ENCODE data around the gene NLRP14. TPM values are rescaled to one million over a fixed set of nuclear protein-coding genes. Genes with fewer than 3 reads are reported as not detected.

NLRP14 gene
- total RNA-seq, 4 donors from 2014 or later, result 0.24 to 0.35 TPM; not detected in 2

DNA sequence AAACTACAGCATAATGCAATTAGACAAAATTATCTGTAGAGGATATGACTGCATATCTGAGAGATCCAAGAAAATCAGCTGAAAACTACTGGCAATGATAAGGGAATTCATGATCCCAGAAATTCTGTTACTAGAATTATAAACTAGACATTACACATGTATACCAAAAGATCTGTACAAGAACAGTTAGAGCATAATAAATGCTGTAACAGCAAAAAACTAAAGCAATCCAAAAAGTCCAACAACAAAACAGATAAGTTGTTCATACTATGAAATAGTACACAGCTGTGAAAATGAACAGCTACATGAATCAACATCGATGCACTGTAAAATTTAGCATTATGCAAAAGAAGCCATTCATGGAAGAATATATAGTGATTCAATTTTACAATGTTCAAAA lies 6.2 kb upstream of the NLRP14 start:
- TF ChIP-seq POLR2A (IDR thresholded peaks at IDR 0.05), result no peak
- TF ChIP-seq, protein P1, sequence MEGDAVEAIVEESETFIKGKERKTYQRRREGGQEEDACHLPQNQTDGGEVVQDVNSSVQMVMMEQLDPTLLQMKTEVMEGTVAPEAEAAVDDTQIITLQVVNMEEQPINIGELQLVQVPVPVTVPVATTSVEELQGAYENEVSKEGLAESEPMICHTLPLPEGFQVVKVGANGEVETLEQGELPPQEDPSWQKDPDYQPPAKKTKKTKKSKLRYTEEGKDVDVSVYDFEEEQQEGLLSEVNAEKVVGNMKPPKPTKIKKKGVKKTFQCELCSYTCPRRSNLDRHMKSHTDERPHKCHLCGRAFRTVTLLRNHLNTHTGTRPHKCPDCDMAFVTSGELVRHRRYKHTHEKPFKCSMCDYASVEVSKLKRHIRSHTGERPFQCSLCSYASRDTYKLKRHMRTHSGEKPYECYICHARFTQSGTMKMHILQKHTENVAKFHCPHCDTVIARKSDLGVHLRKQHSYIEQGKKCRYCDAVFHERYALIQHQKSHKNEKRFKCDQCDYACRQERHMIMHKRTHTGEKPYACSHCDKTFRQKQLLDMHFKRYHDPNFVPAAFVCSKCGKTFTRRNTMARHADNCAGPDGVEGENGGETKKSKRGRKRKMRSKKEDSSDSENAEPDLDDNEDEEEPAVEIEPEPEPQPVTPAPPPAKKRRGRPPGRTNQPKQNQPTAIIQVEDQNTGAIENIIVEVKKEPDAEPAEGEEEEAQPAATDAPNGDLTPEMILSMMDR (IDR thresholded peaks at IDR 0.05), result no peak
- no peak for DNase-seq
- H3K27ac ChIP-seq, result no peak overlapping the region
- no peaks in the 10 kb centered on the region for H3K9me3 ChIP-seq
- H3K36me3 ChIP-seq, result no peaks in the 10 kb centered on the region
- H3K27me3 ChIP-seq, result no peaks in the 10 kb centered on the region
- H3K4me1 ChIP-seq, result no peaks in the 10 kb centered on the region
- intact Hi-C loops (cut with DNase I; ENCODE audit: low total_unique reads), result no loop called here
- H3K4me3 ChIP-seq, result no peak overlapping the region

DNA sequence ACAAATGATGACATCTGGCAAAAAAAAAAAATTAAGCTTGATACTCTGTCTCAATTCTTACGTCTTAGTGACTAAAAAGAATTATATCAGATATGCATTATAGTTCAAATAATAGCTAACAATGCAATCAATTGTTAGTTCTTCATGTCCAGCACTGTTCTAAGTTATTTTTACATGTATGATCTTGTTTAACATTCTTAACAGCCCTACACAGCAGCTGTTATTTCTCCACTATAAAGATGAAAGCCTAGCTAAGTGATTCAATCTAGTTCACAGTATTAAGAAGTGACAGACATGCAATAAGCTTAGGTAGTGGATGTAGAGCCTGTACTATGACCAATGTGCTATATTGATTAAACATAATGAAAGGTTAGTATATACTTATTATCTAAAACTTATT lies 4.3 kb upstream of the NLRP14 start:
- intact Hi-C loops (cut with DNase I; ENCODE audit: low total_unique reads), result no loop called here
- no peak for TF ChIP-seq POLR2A (IDR thresholded peaks at IDR 0.05)
- TF ChIP-seq, protein P1 (IDR thresholded peaks at IDR 0.05), result no peak

DNA sequence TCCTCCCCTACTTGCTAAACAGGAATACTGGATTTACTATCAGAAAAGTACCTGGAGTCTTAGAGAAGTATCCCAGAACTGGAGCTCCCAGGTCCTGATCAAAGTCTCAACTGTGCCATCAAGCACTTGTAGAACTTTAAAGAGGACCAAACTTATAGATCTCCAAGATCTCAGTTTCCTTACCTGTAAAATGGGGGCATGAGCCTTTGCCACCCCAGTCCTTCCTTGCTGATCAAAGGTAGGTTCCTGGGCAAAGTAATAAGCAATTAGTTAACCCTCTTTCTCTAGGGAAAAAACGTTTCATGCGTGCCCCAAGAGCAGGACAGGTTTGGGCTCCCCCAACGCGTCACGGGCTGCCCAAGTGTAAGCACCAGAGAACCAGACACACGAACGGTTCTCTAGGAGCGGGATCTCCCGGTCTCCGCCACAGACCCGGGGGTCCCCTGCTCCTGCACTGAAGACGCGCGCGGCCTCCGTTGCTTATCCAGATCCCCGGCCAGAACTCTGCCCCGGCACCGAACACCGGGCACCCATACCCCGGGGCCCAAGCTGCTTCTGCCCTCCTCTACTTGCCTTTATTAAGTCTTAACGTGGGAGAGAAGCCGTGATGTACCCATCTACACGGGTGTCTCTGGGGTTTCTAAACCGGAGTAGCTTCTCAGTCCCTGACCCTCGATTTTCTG lies 638 bp upstream of the NLRP14 start:
- peaks cover 0 to 9% of the 10 kb centered on the region in 2 donors for H3K4me1 ChIP-seq
- H3K36me3 ChIP-seq, result no peaks in the 10 kb centered on the region
- H3K4me3 ChIP-seq, result peak overlapping the region; percentile 61 to 67
- TF ChIP-seq, protein P1 (IDR thresholded peaks at IDR 0.05), result no peak
- TF ChIP-seq POLR2A (IDR thresholded peaks at IDR 0.05), result no peak
- peaks cover 0 to 4% of the 10 kb centered on the region in 2 donors for H3K27me3 ChIP-seq
- H3K9me3 ChIP-seq, result no peaks in the 10 kb centered on the region
- peak; percentile 23 to 27 for DNase-seq
- intact Hi-C loops (cut with DNase I; ENCODE audit: low total_unique reads), result no loop called here
- peak overlapping the region; percentile 81 to 92 for H3K27ac ChIP-seq

More for the DNA sequence above, 4.3 kb upstream of the NLRP14 start:
- H3K36me3 ChIP-seq, result no peaks in the 10 kb centered on the region
- H3K9me3 ChIP-seq, result no peaks in the 10 kb centered on the region
- H3K4me3 ChIP-seq, result no peak overlapping the region
- H3K27me3 ChIP-seq, result no peaks in the 10 kb centered on the region
- H3K4me1 ChIP-seq, result peaks cover 0 to 1% of the 10 kb centered on the region in 2 donors
- no peak overlapping the region for H3K27ac ChIP-seq
- no peak for DNase-seq

DNA sequence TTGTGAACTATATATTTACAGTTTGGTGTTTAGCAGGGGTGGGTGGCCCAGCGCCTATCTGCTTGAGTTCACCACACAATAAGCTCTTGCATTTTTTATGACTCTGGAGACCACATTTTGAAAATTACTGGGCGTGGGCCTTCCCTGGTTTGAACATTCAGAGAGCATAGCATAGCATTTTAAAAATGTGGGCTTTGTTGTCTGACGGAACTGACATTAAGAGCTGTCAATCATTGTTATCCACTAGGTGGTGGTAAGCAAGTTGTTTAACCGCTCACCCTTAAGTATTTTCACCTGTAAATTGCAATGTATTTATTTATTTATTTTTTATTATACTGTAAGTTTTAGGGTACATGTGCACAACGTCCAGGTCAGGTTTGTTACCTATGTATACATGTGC lies 1.0 kb downstream of the NLRP14 start:
- intact Hi-C loops (cut with DNase I; ENCODE audit: low total_unique reads), result no loop called here
- H3K27ac ChIP-seq, result peak overlapping the region in 1 of 2 donors; percentile 92
- DNase-seq, result no peak
- H3K27me3 ChIP-seq, result peaks cover 0 to 4% of the 10 kb centered on the region in 2 donors
- H3K9me3 ChIP-seq, result no peaks in the 10 kb centered on the region
- TF ChIP-seq, protein P1 (IDR thresholded peaks at IDR 0.05), result no peak
- TF ChIP-seq POLR2A (IDR thresholded peaks at IDR 0.05), result no peak
- H3K36me3 ChIP-seq, result no peaks in the 10 kb centered on the region
- H3K4me1 ChIP-seq, result peaks cover 0 to 9% of the 10 kb centered on the region in 2 donors
- H3K4me3 ChIP-seq, result no peak overlapping the region

DNA sequence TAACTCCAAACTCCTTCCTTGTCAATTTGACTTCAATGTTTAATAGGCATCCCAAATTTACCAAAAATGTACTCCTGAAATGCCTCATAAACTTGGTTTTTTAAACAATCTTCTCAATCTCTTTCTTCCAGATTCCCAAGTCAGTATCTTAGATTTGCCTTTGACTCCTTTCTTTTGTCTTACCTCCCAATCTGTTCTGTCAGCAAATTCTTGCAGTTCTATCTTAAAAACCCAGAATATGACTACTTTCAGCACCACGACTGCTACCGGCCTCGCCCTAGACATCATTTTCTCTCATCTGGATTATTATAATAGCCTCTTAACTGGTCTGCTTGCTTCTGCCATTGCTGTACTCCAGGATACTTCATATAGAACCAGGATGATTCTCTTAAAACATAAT lies 7.9 kb downstream of the NLRP14 start:
- H3K4me1 ChIP-seq, result no peaks in the 10 kb centered on the region
- no peaks in the 10 kb centered on the region for H3K9me3 ChIP-seq
- no peak for TF ChIP-seq POLR2A (IDR thresholded peaks at IDR 0.05)
- TF ChIP-seq, protein P1 (IDR thresholded peaks at IDR 0.05), result no peak
- H3K4me3 ChIP-seq, result no peak overlapping the region
- no peaks in the 10 kb centered on the region for H3K36me3 ChIP-seq
- intact Hi-C loops (cut with DNase I; ENCODE audit: low total_unique reads), result no loop called here
- peaks cover 0 to 1% of the 10 kb centered on the region in 2 donors for H3K27me3 ChIP-seq
- DNase-seq, result no peak
- no peak overlapping the region for H3K27ac ChIP-seq
